Activated naive CD8-positive, alpha-beta T cell treated with anti-CD3 and anti-CD28 coated beads, Interleukin-2, amount 50 U/mL, for 24 hours (primary cell): ENCODE results near the gene HIC2.
"Not testable (repeated sequence)": the region's sequence is repeated elsewhere in the genome, so short reads cannot be mapped to it uniquely, and the experiment has no call there.

ENCODE experiments used
- ATAC-seq: fragments of 150-1000 bp; cut with Tn5 transposase; one replicate; pipeline ENCODE4 v1.10.0; 2021
- DNase-seq: peaks from one replicate; pipeline ENCODE4 v3.0.0; 2021
- H3K27ac Mint-ChIP-seq: one replicate; pipeline ENCODE4 v1.8.0; 2021; ENCODE audit warnings: mild to moderate bottlenecking, mixed read lengths
- H3K27me3 Mint-ChIP-seq: one replicate; pipeline ENCODE4 v1.8.0; 2021; ENCODE audit warnings: mixed read lengths
- H3K36me3 Mint-ChIP-seq: one replicate; pipeline ENCODE4 v1.8.0; 2021; ENCODE audit warnings: low read depth, mixed read lengths
- H3K4me1 Mint-ChIP-seq: one replicate; pipeline ENCODE4 v1.8.0; 2021; ENCODE audit warnings: mixed read lengths
- H3K4me3 Mint-ChIP-seq: one replicate; pipeline ENCODE4 v1.8.0; 2021; ENCODE audit warnings: mild to moderate bottlenecking, moderate library complexity, mixed read lengths
- H3K9me3 Mint-ChIP-seq: one replicate; pipeline ENCODE4 v1.8.0; 2021; ENCODE audit warnings: mixed read lengths

The HIC2 gene, protein sequence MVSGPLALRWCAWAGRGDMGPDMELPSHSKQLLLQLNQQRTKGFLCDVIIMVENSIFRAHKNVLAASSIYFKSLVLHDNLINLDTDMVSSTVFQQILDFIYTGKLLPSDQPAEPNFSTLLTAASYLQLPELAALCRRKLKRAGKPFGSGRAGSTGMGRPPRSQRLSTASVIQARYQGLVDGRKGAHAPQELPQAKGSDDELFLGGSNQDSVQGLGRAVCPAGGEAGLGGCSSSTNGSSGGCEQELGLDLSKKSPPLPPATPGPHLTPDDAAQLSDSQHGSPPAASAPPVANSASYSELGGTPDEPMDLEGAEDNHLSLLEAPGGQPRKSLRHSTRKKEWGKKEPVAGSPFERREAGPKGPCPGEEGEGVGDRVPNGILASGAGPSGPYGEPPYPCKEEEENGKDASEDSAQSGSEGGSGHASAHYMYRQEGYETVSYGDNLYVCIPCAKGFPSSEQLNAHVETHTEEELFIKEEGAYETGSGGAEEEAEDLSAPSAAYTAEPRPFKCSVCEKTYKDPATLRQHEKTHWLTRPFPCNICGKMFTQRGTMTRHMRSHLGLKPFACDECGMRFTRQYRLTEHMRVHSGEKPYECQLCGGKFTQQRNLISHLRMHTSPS

GRCh38 chr22:21417227-21417746, at the start of gene HIC2:
HIC2 (plus strand) TSS chr22:21417371; CDS start chr22:21442832, 25,461 bp downstream.
- ATAC-seq: peak; percentile 87
- not testable (repeated sequence) for H3K27me3 Mint-ChIP-seq, DNase-seq, H3K27ac Mint-ChIP-seq, H3K9me3 Mint-ChIP-seq, H3K36me3 Mint-ChIP-seq, H3K4me1 Mint-ChIP-seq
- peak within 1 kb of the TSS; percentile 24 for H3K4me3 Mint-ChIP-seq

DNA sequence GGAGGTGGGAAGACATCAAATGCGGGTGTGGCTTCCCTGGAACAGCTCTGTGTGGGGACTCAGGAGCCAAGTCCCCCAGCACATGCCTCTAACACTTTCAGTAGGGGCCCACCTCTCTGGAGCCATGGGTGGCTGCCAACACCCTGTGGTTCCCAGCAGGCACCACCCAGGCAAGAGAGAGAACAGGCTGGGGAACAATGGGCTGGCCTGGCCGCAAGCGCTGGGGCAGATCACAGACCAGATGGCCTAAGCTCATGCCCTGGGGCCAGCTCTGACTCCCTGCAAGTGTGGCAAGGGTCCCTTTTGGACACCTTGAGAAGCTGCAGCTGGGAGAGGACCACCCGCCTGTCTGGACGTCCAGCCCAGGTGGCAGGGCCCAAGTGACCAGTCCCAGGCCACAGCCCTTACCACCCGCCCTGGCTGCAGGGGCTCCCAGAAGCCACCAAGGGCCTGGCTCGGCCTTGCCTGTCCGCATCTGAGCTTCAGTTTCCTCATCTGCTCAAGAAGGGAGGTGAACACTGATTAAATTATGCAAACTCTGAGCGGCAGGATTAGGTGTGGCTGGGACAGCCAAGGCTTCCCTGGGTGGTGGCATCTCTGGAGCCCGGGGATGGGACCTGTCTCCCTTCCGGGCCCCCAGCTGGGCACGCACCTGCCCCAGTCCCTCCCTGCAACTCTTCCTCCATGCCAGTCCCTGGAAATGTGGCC, 48.4 kb upstream of the HIC2 start:
- not testable (repeated sequence) for H3K36me3 Mint-ChIP-seq, H3K27ac Mint-ChIP-seq, H3K9me3 Mint-ChIP-seq, ATAC-seq, H3K4me3 Mint-ChIP-seq, H3K4me1 Mint-ChIP-seq, H3K27me3 Mint-ChIP-seq, DNase-seq

DNA sequence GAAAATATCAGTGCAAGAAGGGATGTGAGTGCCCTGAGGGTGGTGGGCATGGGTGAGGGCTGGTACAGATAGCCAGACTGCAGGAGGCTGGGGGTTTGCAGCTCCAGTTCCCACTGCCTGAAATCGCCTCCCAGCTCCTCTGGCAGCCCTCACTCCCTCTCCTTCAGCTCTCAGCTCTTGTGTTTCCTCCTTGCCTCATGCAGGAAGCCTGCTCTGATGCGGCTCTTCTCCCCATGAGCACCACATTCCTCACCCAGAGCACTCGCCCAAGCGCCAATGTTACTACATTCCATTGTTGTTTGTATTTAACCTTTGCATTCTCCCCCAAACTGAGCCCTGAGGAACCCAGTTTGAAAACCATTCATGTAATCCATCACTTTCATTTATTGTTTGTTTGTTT, 41.3 kb upstream of the HIC2 start:
- H3K27me3 Mint-ChIP-seq, ATAC-seq, H3K27ac Mint-ChIP-seq, H3K4me3 Mint-ChIP-seq, H3K9me3 Mint-ChIP-seq, H3K4me1 Mint-ChIP-seq, DNase-seq, H3K36me3 Mint-ChIP-seq: not testable (repeated sequence)

DNA sequence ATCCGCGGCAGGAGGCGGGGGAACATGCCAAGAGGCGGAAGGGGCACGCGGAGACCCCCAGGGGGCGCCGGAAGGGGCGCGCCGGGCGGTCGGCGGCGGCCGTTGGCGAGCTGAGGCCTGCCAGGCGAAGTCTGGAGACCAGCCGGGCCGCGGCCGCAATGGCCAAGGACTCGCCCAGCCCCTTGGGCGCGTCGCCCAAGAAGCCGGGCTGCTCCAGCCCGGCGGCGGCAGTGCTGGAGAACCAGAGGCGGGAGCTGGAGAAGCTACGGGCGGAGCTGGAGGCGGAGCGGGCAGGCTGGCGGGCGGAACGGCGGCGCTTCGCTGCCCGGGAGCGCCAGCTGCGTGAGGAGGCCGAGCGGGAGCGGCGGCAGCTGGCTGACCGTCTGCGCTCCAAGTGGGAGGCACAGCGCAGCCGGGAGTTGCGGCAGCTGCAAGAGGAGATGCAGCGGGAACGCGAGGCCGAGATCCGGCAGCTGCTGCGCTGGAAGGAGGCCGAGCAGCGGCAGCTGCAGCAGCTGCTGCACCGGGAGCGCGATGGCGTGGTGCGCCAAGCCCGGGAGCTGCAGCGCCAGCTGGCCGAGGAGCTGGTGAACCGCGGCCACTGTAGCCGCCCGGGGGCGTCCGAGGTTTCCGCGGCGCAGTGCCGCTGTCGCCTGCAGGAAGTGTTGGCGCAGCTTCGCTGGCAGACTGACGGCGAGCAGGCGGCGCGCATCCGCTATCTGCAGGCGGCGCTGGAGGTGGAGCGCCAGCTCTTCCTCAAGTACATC, 33.3 kb upstream of the HIC2 start, which contains the start of gene RIMBP3B:
Gene RIMBP3B, plus strand, starts transcription at position 51 of the 767 bp plus-strand sequence. Its CDS starts 108 bp downstream, at position 159.
- ATAC-seq: peak; percentile 77
- H3K27ac Mint-ChIP-seq, H3K4me1 Mint-ChIP-seq, H3K4me3 Mint-ChIP-seq, H3K9me3 Mint-ChIP-seq, DNase-seq, H3K27me3 Mint-ChIP-seq, H3K36me3 Mint-ChIP-seq: not testable (repeated sequence)

DNA sequence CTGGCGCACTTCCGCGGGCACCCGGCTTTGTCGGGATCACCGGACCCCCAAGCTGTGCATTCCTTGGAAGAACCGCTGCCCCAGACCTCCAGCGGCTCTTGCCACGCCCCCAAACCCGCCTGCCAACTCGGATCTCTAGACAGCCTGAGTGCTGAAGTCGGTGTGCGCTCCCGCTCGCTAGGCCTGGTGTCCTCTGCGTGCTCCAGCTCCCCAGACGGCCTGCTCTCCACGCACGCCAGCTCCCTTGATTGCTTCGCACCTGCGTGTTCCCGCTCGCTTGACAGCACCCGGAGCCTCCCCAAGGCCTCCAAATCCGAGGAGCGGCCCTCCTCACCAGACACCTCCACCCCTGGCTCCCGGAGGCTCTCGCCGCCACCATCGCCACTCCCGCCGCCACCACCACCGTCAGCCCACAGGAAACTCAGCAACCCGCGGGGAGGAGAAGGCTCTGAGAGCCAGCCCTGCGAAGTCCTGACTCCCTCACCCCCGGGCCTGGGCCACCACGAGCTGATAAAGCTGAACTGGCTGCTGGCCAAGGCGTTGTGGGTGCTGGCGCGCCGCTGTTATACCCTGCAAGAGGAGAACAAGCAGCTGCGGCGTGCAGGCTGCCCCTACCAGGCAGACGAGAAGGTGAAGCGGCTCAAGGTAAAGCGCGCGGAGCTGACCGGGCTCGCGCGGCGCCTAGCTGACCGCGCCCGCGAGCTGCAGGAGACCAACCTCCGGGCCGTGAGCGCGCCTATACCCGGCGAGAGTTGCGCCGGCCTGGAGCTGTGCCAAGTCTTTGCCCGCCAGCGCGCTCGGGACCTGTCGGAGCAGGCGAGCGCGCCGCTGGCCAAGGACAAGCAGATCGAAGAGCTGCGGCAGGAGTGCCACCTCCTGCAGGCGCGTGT, 32.5 kb upstream of the HIC2 start:
- H3K27ac Mint-ChIP-seq, H3K36me3 Mint-ChIP-seq, DNase-seq, H3K4me1 Mint-ChIP-seq, H3K9me3 Mint-ChIP-seq, H3K27me3 Mint-ChIP-seq, H3K4me3 Mint-ChIP-seq: not testable (repeated sequence)
- ATAC-seq: peak; percentile 62

DNA sequence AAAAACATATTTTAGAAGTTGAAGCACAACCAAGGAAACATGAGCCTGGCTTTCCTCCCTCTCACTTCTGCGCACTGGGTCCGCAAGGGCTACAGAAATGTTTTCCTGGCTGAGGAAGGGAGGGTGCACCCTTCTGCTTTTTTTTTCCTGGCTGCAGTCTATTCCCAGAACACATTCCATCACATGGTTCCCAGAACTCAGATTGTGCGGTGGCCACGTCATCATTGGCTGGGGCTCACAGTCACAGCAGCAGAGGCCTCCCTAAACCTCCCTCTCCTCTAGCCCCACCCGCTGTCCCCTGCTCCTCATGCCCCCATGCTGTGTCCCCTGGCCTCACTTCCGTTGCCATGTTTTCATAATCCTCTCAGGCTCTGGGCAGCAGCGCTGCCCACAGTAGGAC, 27.7 kb upstream of the HIC2 start:
- DNase-seq, H3K27me3 Mint-ChIP-seq, H3K27ac Mint-ChIP-seq, ATAC-seq, H3K9me3 Mint-ChIP-seq, H3K4me1 Mint-ChIP-seq, H3K36me3 Mint-ChIP-seq, H3K4me3 Mint-ChIP-seq: not testable (repeated sequence)

GRCh38 chr22:21390013-21390412, 27.2 kb upstream of the HIC2 start:
- H3K27me3 Mint-ChIP-seq, H3K27ac Mint-ChIP-seq, DNase-seq, ATAC-seq, H3K4me1 Mint-ChIP-seq, H3K36me3 Mint-ChIP-seq, H3K4me3 Mint-ChIP-seq, H3K9me3 Mint-ChIP-seq: not testable (repeated sequence)

DNA sequence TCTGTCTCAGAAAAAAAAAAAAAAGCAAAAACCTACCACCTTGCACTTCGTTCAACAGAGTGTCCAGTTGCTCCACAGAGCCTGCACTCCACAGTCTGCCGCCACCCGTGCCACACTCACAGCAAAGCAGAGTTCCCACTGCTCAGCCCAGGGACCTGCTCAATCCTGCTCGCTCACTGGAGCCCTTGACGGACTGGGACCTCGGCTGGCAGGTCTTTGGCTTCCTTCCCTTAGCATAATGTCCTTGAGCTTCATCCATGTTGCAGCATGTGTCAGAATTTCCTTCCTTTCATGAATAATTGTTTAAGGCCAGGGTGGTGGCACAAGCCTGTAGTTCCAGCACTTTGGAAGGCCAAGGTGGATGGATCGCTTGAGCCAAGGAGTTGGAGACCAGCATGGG, 22.6 kb upstream of the HIC2 start:
- H3K27ac Mint-ChIP-seq, H3K4me3 Mint-ChIP-seq, H3K4me1 Mint-ChIP-seq, H3K36me3 Mint-ChIP-seq, ATAC-seq, H3K9me3 Mint-ChIP-seq, DNase-seq, H3K27me3 Mint-ChIP-seq: not testable (repeated sequence)

- not testable (repeated sequence) for H3K4me3 Mint-ChIP-seq, DNase-seq, H3K27me3 Mint-ChIP-seq, H3K4me1 Mint-ChIP-seq, H3K27ac Mint-ChIP-seq, H3K36me3 Mint-ChIP-seq, H3K9me3 Mint-ChIP-seq, ATAC-seq
These were observed 15.8 kb upstream of the HIC2 start for GRCh38 chr22:21401197-21401969.

DNA sequence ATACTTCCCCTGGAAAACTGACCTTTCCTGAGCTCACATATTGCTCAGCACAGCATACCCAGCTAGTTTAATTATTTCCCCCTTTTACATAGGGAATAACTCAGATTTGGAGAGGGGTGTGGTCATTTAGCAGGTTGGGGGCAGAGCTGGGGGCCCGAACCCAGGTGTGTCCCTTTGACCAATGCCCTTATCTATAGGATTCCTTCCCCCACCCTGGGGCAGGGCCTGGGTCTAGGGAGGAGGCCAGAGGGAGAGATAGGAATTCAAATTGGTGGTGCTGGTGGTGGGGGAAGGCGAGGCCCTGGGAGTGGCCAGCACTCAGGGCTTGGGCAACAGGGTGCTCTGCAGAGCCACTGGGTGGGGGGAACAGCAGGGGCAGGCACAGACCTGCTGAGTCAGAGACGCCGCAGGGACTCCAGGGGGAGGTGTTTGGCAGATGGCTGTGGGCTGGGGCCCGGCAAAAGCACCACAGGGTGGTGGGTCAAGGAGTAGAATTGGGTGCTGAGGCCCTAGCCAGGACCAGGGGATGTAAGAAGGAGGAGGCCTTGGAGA, 14.3 kb upstream of the HIC2 start:
- not testable (repeated sequence) for H3K4me3 Mint-ChIP-seq, H3K9me3 Mint-ChIP-seq, H3K36me3 Mint-ChIP-seq, DNase-seq, H3K27ac Mint-ChIP-seq, H3K4me1 Mint-ChIP-seq, H3K27me3 Mint-ChIP-seq, ATAC-seq

GRCh38 chr22:21407139-21407538, 10.0 kb upstream of the HIC2 start:
- DNase-seq, H3K4me1 Mint-ChIP-seq, H3K4me3 Mint-ChIP-seq, ATAC-seq, H3K27ac Mint-ChIP-seq, H3K36me3 Mint-ChIP-seq, H3K9me3 Mint-ChIP-seq, H3K27me3 Mint-ChIP-seq: not testable (repeated sequence)

GRCh38 chr22:21407792-21408191, 9.4 kb upstream of the HIC2 start:
- DNase-seq, H3K27ac Mint-ChIP-seq, H3K4me3 Mint-ChIP-seq, H3K4me1 Mint-ChIP-seq, H3K36me3 Mint-ChIP-seq, ATAC-seq, H3K9me3 Mint-ChIP-seq, H3K27me3 Mint-ChIP-seq: not testable (repeated sequence)

DNA sequence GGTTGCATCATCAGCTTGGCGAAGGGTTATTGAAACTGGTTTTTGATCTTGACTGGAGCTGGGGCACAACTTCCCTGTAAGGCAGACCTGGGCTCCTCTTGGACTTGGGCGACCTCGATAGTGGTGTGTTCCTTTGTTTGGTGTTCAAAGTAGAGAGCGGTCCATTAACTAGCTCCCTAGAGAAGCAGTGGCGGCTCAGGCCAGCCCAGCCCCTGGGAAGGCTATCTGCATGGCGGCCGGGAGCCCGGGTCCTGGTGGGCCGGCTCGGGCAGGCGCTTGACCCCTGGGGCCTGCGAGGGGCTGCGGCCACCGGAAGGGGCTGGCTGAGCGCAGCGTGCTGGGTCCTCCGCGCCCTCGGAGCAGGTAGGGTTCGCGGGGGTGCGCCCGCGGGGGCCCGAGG, 796 bp upstream of the HIC2 start:
- not testable (repeated sequence) for H3K9me3 Mint-ChIP-seq, H3K27me3 Mint-ChIP-seq, ATAC-seq, H3K4me1 Mint-ChIP-seq, DNase-seq, H3K4me3 Mint-ChIP-seq, H3K27ac Mint-ChIP-seq, H3K36me3 Mint-ChIP-seq
